CD4-positive, alpha-beta T cell treated with Interferon gamma for 1 hour (primary cell): Measurements from ENCODE around the gene INO80B.
A peak's percentile ranks its signal among the peaks of the same experiment; 100 is the strongest.
"Not testable (repeated sequence)": the region's sequence is repeated elsewhere in the genome, so short reads cannot be mapped to it uniquely, and the experiment has no call there.

Experiments
- DNase-seq: peaks from one replicate; pipeline ENCODE4 v3.0.0-alpha.2; 2020

Gene INO80B

GRCh38 chr2:74454654-74455511 lies at the start of gene INO80B:
Gene INO80B (plus strand): TSS chr2:74455087. CDS start chr2:74455117, 30 bp downstream.
- peak; percentile 96 for DNase-seq

GRCh38 chr2:74406035-74406434 lies 48.9 kb upstream of the INO80B start:
- DNase-seq = no peak

- DNase-seq = no peak
Measured at GRCh38 chr2:74407682-74408081, 47.2 kb upstream of the INO80B start.

GRCh38 chr2:74413001-74413698 lies 41.7 kb upstream of the INO80B start:
- no peak for DNase-seq

- DNase-seq = no peak
Measured at GRCh38 chr2:74414441-74414840, 40.4 kb upstream of the INO80B start.

GRCh38 chr2:74414881-74415761 lies 39.8 kb upstream of the INO80B start:
- peak; percentile 23 for DNase-seq

- no peak for DNase-seq
Measured at GRCh38 chr2:74415762-74416395, 39.0 kb upstream of the INO80B start.

GRCh38 chr2:74416778-74417177 lies 38.1 kb upstream of the INO80B start:
- DNase-seq = no peak

- no peak for DNase-seq
Measured at GRCh38 chr2:74417197-74417596, 37.7 kb upstream of the INO80B start.

GRCh38 chr2:74417763-74418162 lies 37.1 kb upstream of the INO80B start:
- no peak for DNase-seq

- DNase-seq = no peak
Measured at GRCh38 chr2:74418312-74418711, 36.6 kb upstream of the INO80B start.

- DNase-seq = no peak
Measured at GRCh38 chr2:74419345-74419744, 35.5 kb upstream of the INO80B start.

GRCh38 chr2:74420006-74420405 lies 34.9 kb upstream of the INO80B start:
- no peak for DNase-seq

- DNase-seq = not testable (repeated sequence)
Measured at GRCh38 chr2:74420443-74421103, 34.3 kb upstream of the INO80B start.

- DNase-seq = peak; percentile 96
Measured at GRCh38 chr2:74421221-74421870, 33.5 kb upstream of the INO80B start, which contains the start of the genes C2orf81 and WDR54. Gene C2orf81 (minus strand): TSS chr2:74421619. CDS start chr2:74421560, 59 bp downstream. Gene WDR54 (plus strand): TSS chr2:74421730. CDS start chr2:74422154, 424 bp downstream.

GRCh38 chr2:74423231-74424095 lies 31.4 kb upstream of the INO80B start:
- no peak for DNase-seq

- no peak for DNase-seq
Measured at GRCh38 chr2:74424139-74424992, 30.5 kb upstream of the INO80B start.

GRCh38 chr2:74424995-74425406 lies 29.9 kb upstream of the INO80B start:
- no peak for DNase-seq

GRCh38 chr2:74425523-74425922 lies 29.4 kb upstream of the INO80B start:
- DNase-seq = no peak
